Measurements from ENCODE around the gene PP2D1.
"Not testable (repeated sequence)": the region's sequence is repeated elsewhere in the genome, so short reads cannot be mapped to it uniquely, and the experiment has no call there.

PP2D1 gene

DNA sequence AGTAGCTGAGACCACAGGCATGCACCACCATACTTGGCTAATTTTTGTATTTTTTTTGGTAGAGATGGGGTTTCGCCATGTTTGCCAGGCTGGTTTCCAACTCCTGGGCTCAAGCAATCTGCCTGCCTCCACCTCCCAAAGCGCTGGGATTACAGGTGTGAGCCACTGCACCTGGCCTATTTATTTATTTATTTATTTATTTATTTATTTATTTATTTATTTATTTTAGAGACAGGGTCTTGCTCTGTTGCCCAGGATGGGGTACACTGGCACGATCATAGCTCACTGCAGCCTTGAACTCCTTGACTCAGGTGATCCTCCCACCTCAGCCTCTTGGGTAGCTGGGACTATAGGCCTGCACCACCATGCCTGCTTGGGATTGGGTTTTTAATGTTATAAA is 33.1 kb upstream of the PP2D1 start:
- H3K4me1 Mint-ChIP-seq (ENCODE audit: low read depth): peaks cover 76% of the 10 kb centered on the region
- not testable (repeated sequence) for H3K9me3 Mint-ChIP-seq, H3K27ac Mint-ChIP-seq, H3K27me3 Mint-ChIP-seq, H3K4me3 Mint-ChIP-seq, DNase-seq
- H3K36me3 Mint-ChIP-seq (ENCODE audit: low read depth): peaks cover 20% of the 10 kb centered on the region

- H3K27me3 Mint-ChIP-seq: no peaks in the 10 kb centered on the region
- DNase-seq: no peak
- no peaks in the 10 kb centered on the region for H3K9me3 Mint-ChIP-seq
- peak overlapping the region; percentile 85 for H3K27ac Mint-ChIP-seq
- peak overlapping the region; percentile 70 for H3K4me3 Mint-ChIP-seq
- H3K36me3 Mint-ChIP-seq (ENCODE audit: low read depth): peaks cover 14% of the 10 kb centered on the region
- peaks cover 72% of the 10 kb centered on the region for H3K4me1 Mint-ChIP-seq (ENCODE audit: low read depth)
These were observed 31.8 kb upstream of the PP2D1 start for GRCh38 chr3:20043825-20044224.

DNA sequence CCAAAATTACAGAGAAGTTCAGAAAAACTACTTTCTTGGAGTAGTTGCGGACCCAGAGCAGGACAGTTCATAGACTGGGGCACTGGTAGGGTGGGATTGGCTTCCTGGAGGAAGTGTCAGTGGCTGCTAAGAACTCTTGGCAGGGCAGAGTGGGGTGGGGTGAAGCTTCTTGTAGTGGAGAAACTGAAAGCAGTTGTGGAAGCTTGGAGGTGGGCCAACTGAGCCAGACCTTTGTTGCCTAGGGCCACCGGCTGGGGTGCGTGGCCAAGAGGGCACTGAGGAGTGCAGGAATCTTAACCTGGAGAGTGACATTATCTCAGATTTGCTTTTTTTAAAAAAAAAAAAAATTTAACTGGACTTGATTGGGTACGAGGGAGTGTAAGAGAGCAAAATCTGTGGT is 31.3 kb upstream of the PP2D1 start:
- Mint-ChIP-seq H3K4me1 (ENCODE audit: low read depth) (peaks cover 74% of the 10 kb centered on the region), H3K36me3 (ENCODE audit: low read depth) (peaks cover 14% of the 10 kb centered on the region), H3K9me3 (no peaks in the 10 kb centered on the region), H3K27ac (peak overlapping the region; percentile 85), H3K4me3 (peak overlapping the region; percentile 70), H3K27me3 (no peaks in the 10 kb centered on the region)
- DNase-seq: peak; percentile 49

DNA sequence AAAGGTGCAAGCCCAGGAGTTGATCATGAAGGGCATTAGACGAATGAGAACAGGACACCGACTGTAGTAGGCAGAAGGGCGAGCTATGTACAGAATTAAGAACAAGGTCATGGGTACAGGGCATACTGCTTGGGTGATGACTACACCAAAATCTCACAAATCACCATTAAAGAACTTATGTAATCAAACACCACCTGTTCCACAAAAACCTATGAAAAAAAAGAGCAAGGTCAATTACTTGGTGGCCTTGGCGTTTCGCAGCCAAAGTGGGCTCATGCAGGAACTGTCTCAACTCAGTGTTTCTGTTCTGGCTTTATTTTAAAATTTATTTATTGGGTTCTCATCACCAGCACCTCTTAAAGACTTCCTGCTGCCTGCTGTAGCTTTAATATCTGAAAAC is 30.3 kb upstream of the PP2D1 start:
- no peaks in the 10 kb centered on the region for H3K27me3 Mint-ChIP-seq
- H3K4me3 Mint-ChIP-seq: peak overlapping the region; percentile 91
- no peaks in the 10 kb centered on the region for H3K9me3 Mint-ChIP-seq
- H3K36me3 Mint-ChIP-seq (ENCODE audit: low read depth): peaks cover 12% of the 10 kb centered on the region
- peaks cover 73% of the 10 kb centered on the region for H3K4me1 Mint-ChIP-seq (ENCODE audit: low read depth)
- peak overlapping the region; percentile 94 for H3K27ac Mint-ChIP-seq
- no peak for DNase-seq

GRCh38 chr3:20041197-20041780 is 29.2 kb upstream of the PP2D1 start:
- peak; percentile 84 for DNase-seq
- Mint-ChIP-seq H3K27me3 (no peaks in the 10 kb centered on the region), H3K4me1 (ENCODE audit: low read depth) (peaks cover 69% of the 10 kb centered on the region), H3K4me3 (peak overlapping the region; percentile 91), H3K9me3 (no peaks in the 10 kb centered on the region), H3K36me3 (ENCODE audit: low read depth) (peaks cover 10% of the 10 kb centered on the region), H3K27ac (peak overlapping the region; percentile 94)

- peak overlapping the region; percentile 91 for H3K4me3 Mint-ChIP-seq
- H3K36me3 Mint-ChIP-seq (ENCODE audit: low read depth): peaks cover 5% of the 10 kb centered on the region
- peak overlapping the region; percentile 94 for H3K27ac Mint-ChIP-seq
- no peaks in the 10 kb centered on the region for H3K9me3 Mint-ChIP-seq
- peak; percentile 79 for DNase-seq
- peaks cover 62% of the 10 kb centered on the region for H3K4me1 Mint-ChIP-seq (ENCODE audit: low read depth)
- H3K27me3 Mint-ChIP-seq: no peaks in the 10 kb centered on the region
These were observed 28.6 kb upstream of the PP2D1 start for GRCh38 chr3:20040548-20041196.

GRCh38 chr3:20039765-20040547 is 27.9 kb upstream of the PP2D1 start, which contains the start of gene KAT2B:
KAT2B (plus strand) TSS chr3:20040446; CDS start chr3:20040478, 32 bp downstream.
- Mint-ChIP-seq H3K4me3 (peak within 1 kb of the TSS; percentile 91), H3K36me3 (ENCODE audit: low read depth) (peaks cover 5% of the 10 kb centered on the region), H3K4me1 (ENCODE audit: low read depth) (peaks cover 59% of the 10 kb centered on the region), H3K27me3 (no peaks in the 10 kb centered on the region), H3K27ac (peak within 1 kb of the TSS; percentile 94), H3K9me3 (no peaks in the 10 kb centered on the region)
- peak; percentile 91 for DNase-seq

DNA sequence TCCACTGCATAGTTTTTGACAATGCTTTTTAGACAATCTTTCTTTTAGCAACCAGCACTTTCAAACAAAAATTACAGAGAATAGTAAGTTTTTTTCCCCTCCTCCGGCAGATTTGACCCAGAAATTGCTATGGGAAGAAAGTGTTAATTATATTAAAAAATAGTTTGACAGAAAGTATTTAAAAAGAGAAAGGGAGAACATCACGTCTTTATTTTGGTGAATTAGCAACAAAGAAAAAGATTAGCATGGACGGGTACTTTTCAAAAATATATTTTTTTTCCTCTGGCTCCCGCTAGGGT is 27.4 kb upstream of the PP2D1 start:
- Mint-ChIP-seq H3K4me1 (ENCODE audit: low read depth) (peaks cover 56% of the 10 kb centered on the region), H3K9me3 (no peaks in the 10 kb centered on the region), H3K27ac (peak overlapping the region; percentile 92), H3K27me3 (no peaks in the 10 kb centered on the region), H3K4me3 (peak overlapping the region; percentile 83), H3K36me3 (ENCODE audit: low read depth) (peaks cover 5% of the 10 kb centered on the region)
- no peak for DNase-seq

DNA sequence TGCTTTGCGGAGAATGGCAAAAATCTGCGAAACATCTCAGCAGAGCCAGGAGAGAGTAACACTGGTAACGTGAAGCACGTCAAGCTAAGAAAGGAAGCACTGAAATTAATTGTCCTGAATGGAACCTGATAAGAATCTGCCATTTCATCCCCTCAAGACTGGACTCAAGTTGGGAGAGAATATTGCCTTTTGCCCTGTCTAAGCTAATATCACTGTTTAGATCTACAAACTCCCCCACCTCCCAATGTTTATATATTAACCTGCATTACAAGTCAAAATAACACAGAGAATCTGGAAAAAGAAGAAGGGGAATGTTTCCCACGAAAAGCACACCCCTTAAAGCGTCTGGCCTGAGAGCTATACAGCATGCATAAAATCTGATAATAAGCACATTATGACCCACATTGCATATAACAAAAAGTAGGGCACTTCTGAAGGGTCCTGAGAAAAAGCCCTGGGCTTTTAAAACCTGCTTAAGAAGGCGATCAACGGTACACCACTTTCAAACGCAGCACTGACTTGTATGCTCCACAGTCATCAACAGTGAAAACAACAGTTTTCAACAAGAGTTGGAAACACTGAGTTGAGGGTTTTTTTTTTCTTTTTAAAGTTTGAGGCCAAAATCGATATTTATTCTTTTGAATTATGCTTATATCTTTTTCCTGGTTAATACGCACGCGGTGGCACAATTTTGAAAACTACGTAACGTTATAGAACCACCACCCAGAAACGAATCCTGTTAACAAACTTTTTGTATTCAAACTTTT is 26.8 kb upstream of the PP2D1 start:
- peak overlapping the region; percentile 92 for H3K27ac Mint-ChIP-seq
- DNase-seq: no peak
- H3K27me3 Mint-ChIP-seq: no peaks in the 10 kb centered on the region
- H3K9me3 Mint-ChIP-seq: no peaks in the 10 kb centered on the region
- H3K4me3 Mint-ChIP-seq: peak overlapping the region; percentile 83
- H3K36me3 Mint-ChIP-seq (ENCODE audit: low read depth): peaks cover 5% of the 10 kb centered on the region
- peaks cover 50% of the 10 kb centered on the region for H3K4me1 Mint-ChIP-seq (ENCODE audit: low read depth)

DNA sequence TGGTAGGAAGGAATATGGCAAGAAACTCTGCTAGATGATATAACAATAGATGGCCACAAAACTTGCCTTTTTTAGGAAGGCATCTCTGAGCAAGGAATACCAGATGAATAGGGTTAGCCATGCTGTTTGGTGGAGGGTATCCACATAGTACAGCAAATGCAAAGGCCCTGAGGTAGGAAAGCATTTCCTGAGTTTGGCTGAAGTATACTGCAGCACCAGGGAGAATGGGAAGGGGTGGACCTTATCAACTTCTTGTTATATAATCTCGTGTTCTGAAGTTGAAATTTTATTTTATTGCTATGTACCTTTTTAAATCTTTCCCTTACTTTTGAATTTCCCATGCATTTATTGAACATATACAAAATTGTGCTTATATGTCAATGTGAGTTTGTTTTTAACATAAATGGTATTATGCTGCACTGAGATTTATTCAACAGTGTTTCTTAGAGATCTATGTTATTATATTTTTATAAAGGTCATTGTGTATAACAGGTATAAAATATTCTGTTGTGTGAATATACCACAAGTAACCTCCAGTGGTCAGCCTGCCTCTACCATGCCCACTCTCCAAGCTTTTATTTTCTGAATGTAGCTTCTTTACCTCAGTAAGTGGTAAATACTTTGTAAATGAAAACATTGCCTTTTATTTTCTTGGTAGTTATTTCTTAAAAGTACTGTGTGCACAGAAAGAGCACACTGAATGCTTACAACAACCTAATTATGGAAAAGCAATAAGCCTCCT is 25.4 kb upstream of the PP2D1 start:
- Mint-ChIP-seq H3K9me3 (no peaks in the 10 kb centered on the region), H3K4me3 (no peak overlapping the region), H3K27ac (no peak overlapping the region), H3K4me1 (ENCODE audit: low read depth) (peaks cover 37% of the 10 kb centered on the region), H3K36me3 (ENCODE audit: low read depth) (peaks cover 5% of the 10 kb centered on the region), H3K27me3 (no peaks in the 10 kb centered on the region)
- DNase-seq: no peak

GRCh38 chr3:20035019-20035418 is 23.0 kb upstream of the PP2D1 start:
- DNase-seq: no peak
- Mint-ChIP-seq H3K9me3 (no peaks in the 10 kb centered on the region), H3K4me1 (ENCODE audit: low read depth) (peaks cover 21% of the 10 kb centered on the region), H3K36me3 (ENCODE audit: low read depth) (no peaks in the 10 kb centered on the region), H3K27ac (no peak overlapping the region), H3K27me3 (no peaks in the 10 kb centered on the region), H3K4me3 (no peak overlapping the region)

- not testable (repeated sequence) for H3K27ac Mint-ChIP-seq; H3K36me3 Mint-ChIP-seq (ENCODE audit: low read depth); DNase-seq; H3K9me3 Mint-ChIP-seq; H3K27me3 Mint-ChIP-seq; H3K4me3 Mint-ChIP-seq; H3K4me1 Mint-ChIP-seq (ENCODE audit: low read depth)
These were observed 19.9 kb upstream of the PP2D1 start for GRCh38 chr3:20031939-20032338.

DNA sequence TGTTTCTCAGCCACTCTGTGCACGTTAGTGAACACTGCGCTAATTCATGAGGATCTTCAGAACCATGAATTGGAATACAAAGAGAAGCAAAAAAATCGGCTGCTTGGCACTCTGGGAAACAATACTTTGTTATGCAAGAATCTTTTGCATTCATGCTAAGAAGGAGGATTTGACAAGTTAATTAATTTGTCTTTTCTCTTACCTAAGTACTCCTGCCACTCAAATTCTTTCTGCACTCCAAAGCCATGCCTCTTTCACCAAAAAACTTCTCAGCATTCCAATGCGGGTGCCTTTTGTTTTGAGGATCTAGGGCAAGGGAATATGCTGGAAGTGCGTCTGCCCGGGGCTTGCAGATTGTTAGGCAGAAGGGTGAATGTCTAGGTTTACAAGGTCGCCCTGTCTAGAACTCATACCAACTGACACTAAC is 16.9 kb upstream of the PP2D1 start:
- H3K27ac Mint-ChIP-seq: no peak overlapping the region
- H3K9me3 Mint-ChIP-seq: no peaks in the 10 kb centered on the region
- H3K36me3 Mint-ChIP-seq (ENCODE audit: low read depth): no peaks in the 10 kb centered on the region
- H3K27me3 Mint-ChIP-seq: no peaks in the 10 kb centered on the region
- no peak overlapping the region for H3K4me3 Mint-ChIP-seq
- H3K4me1 Mint-ChIP-seq (ENCODE audit: low read depth): no peaks in the 10 kb centered on the region
- DNase-seq: no peak

DNA sequence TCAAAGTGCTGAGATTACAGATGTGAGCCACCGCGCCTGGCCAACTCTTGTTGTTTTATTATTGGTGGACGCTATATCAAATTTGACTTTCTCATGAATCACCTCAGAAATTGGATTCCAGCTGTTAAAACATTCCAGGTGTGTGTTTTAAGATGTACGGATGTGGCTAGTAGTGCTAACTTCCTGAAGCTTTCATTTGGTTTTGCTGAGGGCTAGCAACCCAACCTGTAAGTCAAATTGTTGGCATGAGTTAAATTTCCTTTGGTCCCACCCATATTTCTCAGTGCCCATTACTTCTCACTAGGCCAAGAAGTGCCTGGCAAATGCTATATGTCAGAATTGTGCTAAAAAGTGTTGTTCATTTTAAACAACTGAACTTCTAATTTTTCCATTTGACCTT is 15.1 kb upstream of the PP2D1 start:
- Mint-ChIP-seq H3K27ac (no peak overlapping the region), H3K36me3 (ENCODE audit: low read depth) (no peaks in the 10 kb centered on the region), H3K4me3 (no peak overlapping the region), H3K27me3 (no peaks in the 10 kb centered on the region), H3K9me3 (no peaks in the 10 kb centered on the region), H3K4me1 (ENCODE audit: low read depth) (peaks cover 2% of the 10 kb centered on the region)
- no peak for DNase-seq

All from activated T-cell treated with anti-CD3 and anti-CD28 coated beads, Interleukin-2, amount 50 U/mL, for 24 hours (primary cell).